Stimulated activated naive B cell treated with anti-CD40 and anti-IgM and Interleukin-4, amounts not matched to agents 10 μg/mL and 1 μg/mL and 100 μg/mL, for 72 hours (primary cell): ENCODE results near the gene RANBP1.

ENCODE experiments used
- ATAC-seq, 2 donors: fragments of 150-1000 bp; cut with Tn5 transposase; replicated peaks; 2 replicates each; pipeline ENCODE4 v1.10.0; 2021; ENCODE audit warnings: moderate library complexity in 1 of 2
- DNase-seq: peaks from one replicate; pipeline ENCODE4 v3.0.0; 2021
- H3K27ac Mint-ChIP-seq: one replicate; pipeline ENCODE4 v1.8.0; 2022; ENCODE audit warnings: mild to moderate bottlenecking, mixed read lengths
- H3K27me3 Mint-ChIP-seq, 2 donors: one replicate each; pipeline ENCODE4 v1.8.0; 2022; ENCODE audit warnings: mixed read lengths in 2 of 2
- H3K36me3 Mint-ChIP-seq, 2 donors: one replicate each; pipeline ENCODE4 v1.8.0; 2022; ENCODE audit warnings: mixed read lengths in 2 of 2, mild to moderate bottlenecking in 1 of 2
- H3K4me1 Mint-ChIP-seq, 2 donors: one replicate each; pipeline ENCODE4 v1.8.0; 2022; ENCODE audit warnings: mixed read lengths in 2 of 2, mild to moderate bottlenecking in 1 of 2
- H3K4me3 Mint-ChIP-seq, 2 donors: one replicate each; pipeline ENCODE4 v1.8.0; 2022; ENCODE audit warnings: mild to moderate bottlenecking in 2 of 2, mixed read lengths in 2 of 2, moderate library complexity in 1 of 2
- H3K9me3 Mint-ChIP-seq, 2 donors: one replicate each; pipeline ENCODE4 v1.8.0; 2022; ENCODE audit warnings: mixed read lengths in 2 of 2, mild to moderate bottlenecking in 1 of 2

RANBP1 gene

GRCh38 chr22:20149257-20150250 lies 33.6 kb downstream of the RANBP1 start:
- H3K27ac Mint-ChIP-seq: no peak overlapping the region
- peaks cover 5 to 6% of the 10 kb centered on the region in 2 donors for H3K36me3 Mint-ChIP-seq
- H3K4me1 Mint-ChIP-seq: peaks cover 4 to 14% of the 10 kb centered on the region in 2 donors
- DNase-seq (no peak), ATAC-seq (no peak)
- no peak overlapping the region for H3K4me3 Mint-ChIP-seq
- no peaks in the 10 kb centered on the region for H3K9me3 Mint-ChIP-seq
- no peaks in the 10 kb centered on the region for H3K27me3 Mint-ChIP-seq

GRCh38 chr22:20150381-20151275 lies 34.7 kb downstream of the RANBP1 start, which contains the start of gene CCDC188:
Gene CCDC188 (minus strand): TSS chr22:20151055. CDS start chr22:20150986, 69 bp downstream.
- DNase-seq (no peak), ATAC-seq (no peak)
- H3K27me3 Mint-ChIP-seq: no peaks in the 10 kb centered on the region
- H3K36me3 Mint-ChIP-seq: peaks cover 1 to 3% of the 10 kb centered on the region in 2 donors
- no peak within 1 kb of the TSS for H3K4me3 Mint-ChIP-seq
- peak within 1 kb of the TSS; percentile 14 for H3K27ac Mint-ChIP-seq
- H3K4me1 Mint-ChIP-seq: peaks cover 4 to 14% of the 10 kb centered on the region in 2 donors
- no peaks in the 10 kb centered on the region for H3K9me3 Mint-ChIP-seq

DNA sequence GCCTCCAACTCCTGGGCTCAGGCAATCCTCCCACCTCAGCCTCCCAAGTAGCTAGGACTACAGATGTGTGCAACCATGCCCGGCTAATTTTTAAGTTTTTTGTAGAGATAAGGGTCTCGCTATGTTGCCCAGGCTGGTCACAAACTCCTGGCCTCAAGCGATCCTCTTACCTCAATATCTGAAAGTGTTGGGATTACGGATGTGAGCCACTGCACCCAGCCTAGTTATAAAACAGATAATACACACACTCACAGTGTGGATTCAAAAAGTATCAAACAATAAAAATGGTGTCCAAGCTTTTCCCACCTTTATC lies 35.3 kb downstream of the RANBP1 start:
- Mint-ChIP-seq H3K27me3 (peaks cover 2 to 4% of the 10 kb centered on the region in 2 donors), H3K9me3 (no peaks in the 10 kb centered on the region), H3K4me3 (no peak overlapping the region), H3K36me3 (no peaks in the 10 kb centered on the region), H3K4me1 (peaks cover 4 to 13% of the 10 kb centered on the region in 2 donors), H3K27ac (no peak overlapping the region)
- DNase-seq (no peak), ATAC-seq (no peak)

DNA sequence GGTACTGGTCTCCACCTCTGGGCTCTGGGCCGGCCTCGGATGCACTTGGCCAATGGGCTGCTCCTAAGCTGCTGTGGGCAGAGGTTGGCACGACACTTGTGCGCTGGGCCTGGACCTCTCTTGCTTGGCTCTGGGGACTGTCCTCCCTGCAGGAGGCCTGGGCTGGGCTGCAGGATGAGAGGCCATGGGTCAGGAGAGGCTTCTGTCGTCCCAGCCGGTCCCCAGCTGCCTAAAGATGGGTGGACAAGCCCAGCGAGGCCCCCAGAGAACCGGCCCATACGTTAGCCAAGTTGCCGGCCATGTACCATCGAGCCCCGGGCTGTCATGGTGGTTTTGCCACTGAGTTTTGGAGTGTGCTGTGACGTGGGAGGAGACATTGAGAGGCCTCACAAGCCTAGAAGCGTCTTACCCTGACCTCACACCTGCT lies 36.6 kb downstream of the RANBP1 start:
- Mint-ChIP-seq H3K27me3 (peaks cover 8 to 17% of the 10 kb centered on the region in 2 donors), H3K27ac (peak overlapping the region; percentile 47), H3K36me3 (no peaks in the 10 kb centered on the region), H3K4me1 (peaks cover 3 to 9% of the 10 kb centered on the region in 2 donors), H3K4me3 (no peak overlapping the region), H3K9me3 (no peaks in the 10 kb centered on the region)
- ATAC-seq (no peak), DNase-seq (no peak)

GRCh38 chr22:20153945-20154344 lies 38.0 kb downstream of the RANBP1 start:
- Mint-ChIP-seq H3K4me3 (no peak overlapping the region), H3K9me3 (no peaks in the 10 kb centered on the region), H3K36me3 (no peaks in the 10 kb centered on the region), H3K4me1 (peaks cover 3 to 6% of the 10 kb centered on the region in 2 donors), H3K27me3 (peaks cover 12 to 31% of the 10 kb centered on the region in 2 donors), H3K27ac (no peak overlapping the region)
- DNase-seq (no peak), ATAC-seq (no peak)

GRCh38 chr22:20154602-20155187 lies 38.8 kb downstream of the RANBP1 start:
- DNase-seq (no peak), ATAC-seq (no peak)
- Mint-ChIP-seq H3K4me3 (no peak overlapping the region), H3K4me1 (peaks cover 3 to 6% of the 10 kb centered on the region in 2 donors), H3K9me3 (no peaks in the 10 kb centered on the region), H3K27ac (no peak overlapping the region), H3K27me3 (peaks cover 16 to 38% of the 10 kb centered on the region in 2 donors), H3K36me3 (no peaks in the 10 kb centered on the region)

GRCh38 chr22:20155330-20156041 lies 39.6 kb downstream of the RANBP1 start:
- H3K27ac Mint-ChIP-seq: no peak overlapping the region
- peaks cover 3 to 6% of the 10 kb centered on the region in 2 donors for H3K4me1 Mint-ChIP-seq

DNA sequence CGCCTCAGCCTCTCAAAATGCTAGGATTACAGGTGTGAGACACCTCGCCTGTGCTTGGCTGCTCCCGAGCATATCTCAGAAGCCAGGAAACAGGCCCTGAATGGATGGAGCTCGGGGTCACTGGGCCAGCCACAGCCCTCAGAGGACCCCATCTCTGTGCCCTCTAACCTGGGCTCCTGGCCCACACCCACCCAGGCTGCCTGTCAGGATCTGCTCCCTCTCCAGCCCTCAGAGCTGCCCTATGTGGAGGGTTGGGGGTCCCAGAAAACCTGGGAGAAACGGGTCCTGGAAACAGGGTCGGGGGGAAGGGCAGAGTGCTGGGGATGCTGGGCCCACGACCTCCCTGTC lies 40.1 kb downstream of the RANBP1 start:
- Mint-ChIP-seq H3K27ac (no peak overlapping the region), H3K36me3 (no peaks in the 10 kb centered on the region), H3K4me1 (peaks cover 3 to 6% of the 10 kb centered on the region in 2 donors), H3K27me3 (peaks cover 16 to 45% of the 10 kb centered on the region in 2 donors), H3K9me3 (no peaks in the 10 kb centered on the region), H3K4me3 (no peak overlapping the region)
- DNase-seq: no peak
- no peak for ATAC-seq

More at GRCh38 chr22:20155330-20156041, 39.6 kb downstream of the RANBP1 start:
- no peak for DNase-seq
- H3K36me3 Mint-ChIP-seq: no peaks in the 10 kb centered on the region
- no peak overlapping the region for H3K4me3 Mint-ChIP-seq
- H3K27me3 Mint-ChIP-seq: peaks cover 16 to 45% of the 10 kb centered on the region in 2 donors
- no peak for ATAC-seq
- no peaks in the 10 kb centered on the region for H3K9me3 Mint-ChIP-seq

DNA sequence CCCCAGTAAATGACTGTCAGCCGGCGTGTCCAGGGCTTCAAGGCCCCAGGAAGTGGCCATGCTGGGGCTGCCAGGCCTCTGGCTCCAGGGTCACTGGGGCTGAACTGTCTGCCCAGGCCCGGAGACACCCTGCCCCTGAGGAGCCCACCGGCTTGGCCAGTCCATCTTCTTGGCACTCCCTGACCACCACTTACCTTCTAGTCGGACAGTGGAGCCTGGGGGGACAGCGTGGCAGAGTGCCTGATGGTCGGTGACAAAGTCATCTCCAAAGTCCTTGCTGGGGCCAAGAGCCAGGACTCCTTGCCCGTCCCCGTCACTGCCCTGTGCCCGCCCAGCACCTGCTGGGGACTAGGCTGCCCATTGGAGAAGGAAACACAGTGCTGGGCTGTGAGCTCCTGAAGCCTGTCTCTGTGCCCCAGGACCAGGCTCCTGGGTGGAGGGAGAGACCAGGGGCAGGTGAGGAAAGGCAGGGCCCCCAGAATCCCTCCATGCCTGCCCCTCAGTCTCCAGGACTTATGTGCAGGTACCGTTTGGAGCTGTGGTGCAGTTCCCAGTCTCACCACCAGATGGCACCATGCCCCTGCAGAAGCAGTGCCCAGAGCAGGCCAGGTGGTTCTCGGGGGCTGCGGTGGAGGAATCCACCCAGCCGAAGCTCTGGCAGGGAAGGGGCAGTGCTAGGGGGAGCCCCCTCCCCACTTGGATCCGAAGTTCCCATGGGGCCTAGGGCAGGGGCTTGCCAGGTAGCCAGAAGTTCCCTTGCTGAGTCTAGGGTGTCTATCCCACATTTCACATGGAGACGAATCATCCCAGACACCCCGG lies 40.9 kb downstream of the RANBP1 start:
- DNase-seq (peak; percentile 78), ATAC-seq (peak; percentile 91 to 95)
- Mint-ChIP-seq H3K4me1 (peaks cover 3 to 6% of the 10 kb centered on the region in 2 donors), H3K36me3 (no peaks in the 10 kb centered on the region), H3K9me3 (no peaks in the 10 kb centered on the region), H3K27ac (peak overlapping the region; percentile 7), H3K4me3 (no peak overlapping the region), H3K27me3 (peaks cover 16 to 45% of the 10 kb centered on the region in 2 donors)

GRCh38 chr22:20157430-20158183 lies 41.7 kb downstream of the RANBP1 start:
- Mint-ChIP-seq H3K27me3 (peaks cover 16 to 45% of the 10 kb centered on the region in 2 donors), H3K27ac (no peak overlapping the region), H3K9me3 (no peaks in the 10 kb centered on the region)

GRCh38 chr22:20158391-20159036 lies 42.6 kb downstream of the RANBP1 start:
- Mint-ChIP-seq H3K27ac (no peak overlapping the region), H3K27me3 (peaks cover 16 to 45% of the 10 kb centered on the region in 2 donors), H3K36me3 (no peaks in the 10 kb centered on the region), H3K4me3 (no peak overlapping the region), H3K4me1 (peaks cover 3 to 6% of the 10 kb centered on the region in 2 donors), H3K9me3 (no peaks in the 10 kb centered on the region)
- no peak for DNase-seq
- no peak for ATAC-seq

More at GRCh38 chr22:20157430-20158183, 41.7 kb downstream of the RANBP1 start:
- ATAC-seq: peak in 1 of 2 donors; percentile 2
- Mint-ChIP-seq H3K36me3 (no peaks in the 10 kb centered on the region), H3K4me1 (peaks cover 3 to 6% of the 10 kb centered on the region in 2 donors), H3K4me3 (no peak overlapping the region)
- no peak for DNase-seq

DNA sequence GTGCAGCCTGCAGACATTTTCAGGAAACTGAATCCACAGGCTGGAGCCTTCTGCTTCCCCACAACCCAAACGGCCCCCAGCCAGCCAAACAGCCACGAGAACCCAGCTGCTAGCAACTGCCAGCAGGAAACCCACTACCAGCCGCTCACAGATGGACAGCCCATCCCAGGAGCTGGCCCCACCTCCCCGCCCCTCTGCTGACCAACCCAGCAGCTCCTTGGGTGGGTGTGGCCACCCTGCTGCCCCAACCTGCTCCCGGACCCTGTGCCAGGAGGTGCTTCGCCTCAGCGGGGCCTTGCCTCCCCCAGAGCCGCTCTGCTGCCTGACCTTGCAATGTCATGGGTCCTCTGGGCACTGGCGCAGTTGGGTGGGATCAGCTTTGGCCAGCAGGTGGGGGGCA lies 43.2 kb downstream of the RANBP1 start:
- Mint-ChIP-seq H3K4me1 (peaks cover 3 to 6% of the 10 kb centered on the region in 2 donors), H3K27ac (no peak overlapping the region), H3K9me3 (peaks cover 0 to under 1% of the 10 kb centered on the region in 2 donors), H3K4me3 (no peak overlapping the region), H3K36me3 (no peaks in the 10 kb centered on the region), H3K27me3 (peaks cover 16 to 45% of the 10 kb centered on the region in 2 donors)
- DNase-seq (no peak), ATAC-seq (no peak)
